Fibroblast of the aortic adventitia (primary cell): ENCODE data around the gene DYNLT1. TPM values are rescaled to one million over a fixed set of nuclear protein-coding genes. Genes with fewer than 3 reads are reported as not detected.

Experiments used
- DNase-seq: peaks from one replicate; pipeline ENCODE4 v3.0.0-alpha.2; 2010; ENCODE audit warnings: low read depth
- H3K4me3 ChIP-seq: 2 replicates; pipeline ENCODE4 v1.5.1; 2011; ENCODE audit warnings: low read depth, mild to moderate bottlenecking, control low read depth, low read length, moderate library complexity
- CTCF ChIP-seq: IDR thresholded peaks from 2 replicates; pipeline ENCODE4 v1.5.1; 2011; ENCODE audit warnings: mild to moderate bottlenecking, low read length, control low read depth, inconsistent platforms; ENCODE audit not compliant: insufficient read depth
- total RNA-seq: library from RNA; depleted of rRNA; stranded (reverse); fragments of >200 nt; gene quantifications from 2 replicates; pipeline ENCODE4 v1.2.3, GENCODE V29; 2012; ENCODE audit warnings: low replicate concordance

The DYNLT1 gene
- total RNA-seq, 1 donor, result 138 TPM

GRCh38 chr6:158626360-158627167, 18.0 kb downstream of the DYNLT1 start:
- no peak overlapping the region for H3K4me3 ChIP-seq
- DNase-seq, result no peak
- no peak for TF ChIP-seq CTCF

- H3K4me3 ChIP-seq, result no peak overlapping the region
- no peak for DNase-seq
Observed at GRCh38 chr6:158625881-158626305, 18.6 kb downstream of the DYNLT1 start.

GRCh38 chr6:158624684-158625682, 19.6 kb downstream of the DYNLT1 start:
- DNase-seq, result no peak
- no peak for TF ChIP-seq CTCF
- no peak overlapping the region for H3K4me3 ChIP-seq

More at GRCh38 chr6:158625881-158626305, 18.6 kb downstream of the DYNLT1 start:
- TF ChIP-seq CTCF, result no peak

- no peak overlapping the region for H3K4me3 ChIP-seq
- no peak for TF ChIP-seq CTCF
- DNase-seq, result no peak
Observed at GRCh38 chr6:158622545-158623190, 21.9 kb downstream of the DYNLT1 start.

GRCh38 chr6:158621694-158622544, 22.6 kb downstream of the DYNLT1 start:
- no peak for DNase-seq
- no peak for TF ChIP-seq CTCF

More at GRCh38 chr6:158621694-158622544, 22.6 kb downstream of the DYNLT1 start:
- H3K4me3 ChIP-seq, result no peak overlapping the region
